Endodermal cell (in vitro differentiated cells): ENCODE measurements around the gene FADD. TPM values are rescaled to one million over a fixed set of nuclear protein-coding genes. Genes with fewer than 3 reads are reported as not detected.

Experiments used
- DNase-seq: peaks from one replicate; pipeline ENCODE4 v3.0.0-alpha.2; 2017
- H3K27ac ChIP-seq: 2 replicates; pipeline ENCODE4 v1.5.1; 2013; ENCODE audit warnings: mild to moderate bottlenecking, low read depth, low read length, moderate library complexity
- H3K27me3 ChIP-seq: 2 replicates; pipeline ENCODE4 v1.6.1; 2013; ENCODE audit warnings: mild to moderate bottlenecking, low read length, moderate library complexity; ENCODE audit not compliant: insufficient read depth, control insufficient read depth, poor library complexity, severe bottlenecking
- H3K36me3 ChIP-seq: 2 replicates; pipeline ENCODE4 v1.7.0; 2013; ENCODE audit warnings: mild to moderate bottlenecking, low read length, moderate library complexity; ENCODE audit not compliant: control insufficient read depth, insufficient read depth
- H3K4me1 ChIP-seq: one replicate; pipeline ENCODE4 v1.7.0; 2013; ENCODE audit warnings: low read length; ENCODE audit not compliant: control insufficient read depth, insufficient read depth
- H3K4me3 ChIP-seq: 2 replicates; pipeline ENCODE4 v1.5.1; 2013; ENCODE audit warnings: mild to moderate bottlenecking, low read length, moderate library complexity
- H3K9ac ChIP-seq: 2 replicates; pipeline ENCODE4 v1.6.1; 2013; ENCODE audit warnings: mild to moderate bottlenecking, low read length, moderate library complexity; ENCODE audit not compliant: poor library complexity, severe bottlenecking; ENCODE audit errors: extremely low read depth
- H3K9me3 ChIP-seq: 2 replicates; pipeline ENCODE4 v1.6.1; 2013; ENCODE audit warnings: mild to moderate bottlenecking, low read length, moderate library complexity; ENCODE audit not compliant: control insufficient read depth
- H3K27ac Mint-ChIP-seq: 2 replicates; pipeline ENCODE4 v1.8.0; 2020; ENCODE audit warnings: mixed read lengths
- H3K27me3 Mint-ChIP-seq: 2 replicates; pipeline ENCODE4 v1.8.0; 2021; ENCODE audit warnings: mild to moderate bottlenecking, mixed read lengths; ENCODE audit not compliant: insufficient read depth
- H3K36me3 Mint-ChIP-seq: 2 replicates; pipeline ENCODE4 v1.8.0; 2020; ENCODE audit warnings: low read depth, mixed read lengths
- H3K4me1 Mint-ChIP-seq: 2 replicates; pipeline ENCODE4 v1.8.0; 2020; ENCODE audit warnings: mixed read lengths
- H3K4me3 Mint-ChIP-seq: 2 replicates; pipeline ENCODE4 v1.8.0; 2020; ENCODE audit warnings: mild to moderate bottlenecking, moderate library complexity, mixed read lengths
- H3K9me3 Mint-ChIP-seq: 2 replicates; pipeline ENCODE4 v1.8.0; 2020; ENCODE audit warnings: mild to moderate bottlenecking, mixed read lengths
- CTCF ChIP-seq: fragments of 200-600 bp; sonication (generic); conservative IDR thresholded peaks from 2 replicates; pipeline ENCODE4 v1.5.0; 2021; ENCODE audit warnings: antibody characterized with exemption, mild to moderate bottlenecking
- WGBS, 2 experiments: methylation state at CpG; one replicate each; pipeline versions ENCODE4 v1.1.5 to v1.1.7; 2013; ENCODE audit warnings: missing lambda C conversion rate in 2 of 2, mixed read lengths in 1 of 2; ENCODE audit not compliant: insufficient coverage in 1 of 2, insufficient read length in 1 of 2; 5-methylcytosine and 5-hydroxymethylcytosine counted together
- total RNA-seq, 2 donors: library from RNA; stranded (reverse); fragmentation: NEBNext Ultra II Directional in 1 of 2; extraction: Animal tissue kit (Norgen Biotek cat#: 25700) in 1 of 2; gene quantifications; 2 replicates in 1 of 2; 3 replicates in 1 of 2; pipeline ENCODE4 v1.2.1, GENCODE V29; 2021

FADD gene
- total RNA-seq, 2 donors from 2014 or later, result 50.6 to 53.1 TPM

DNA sequence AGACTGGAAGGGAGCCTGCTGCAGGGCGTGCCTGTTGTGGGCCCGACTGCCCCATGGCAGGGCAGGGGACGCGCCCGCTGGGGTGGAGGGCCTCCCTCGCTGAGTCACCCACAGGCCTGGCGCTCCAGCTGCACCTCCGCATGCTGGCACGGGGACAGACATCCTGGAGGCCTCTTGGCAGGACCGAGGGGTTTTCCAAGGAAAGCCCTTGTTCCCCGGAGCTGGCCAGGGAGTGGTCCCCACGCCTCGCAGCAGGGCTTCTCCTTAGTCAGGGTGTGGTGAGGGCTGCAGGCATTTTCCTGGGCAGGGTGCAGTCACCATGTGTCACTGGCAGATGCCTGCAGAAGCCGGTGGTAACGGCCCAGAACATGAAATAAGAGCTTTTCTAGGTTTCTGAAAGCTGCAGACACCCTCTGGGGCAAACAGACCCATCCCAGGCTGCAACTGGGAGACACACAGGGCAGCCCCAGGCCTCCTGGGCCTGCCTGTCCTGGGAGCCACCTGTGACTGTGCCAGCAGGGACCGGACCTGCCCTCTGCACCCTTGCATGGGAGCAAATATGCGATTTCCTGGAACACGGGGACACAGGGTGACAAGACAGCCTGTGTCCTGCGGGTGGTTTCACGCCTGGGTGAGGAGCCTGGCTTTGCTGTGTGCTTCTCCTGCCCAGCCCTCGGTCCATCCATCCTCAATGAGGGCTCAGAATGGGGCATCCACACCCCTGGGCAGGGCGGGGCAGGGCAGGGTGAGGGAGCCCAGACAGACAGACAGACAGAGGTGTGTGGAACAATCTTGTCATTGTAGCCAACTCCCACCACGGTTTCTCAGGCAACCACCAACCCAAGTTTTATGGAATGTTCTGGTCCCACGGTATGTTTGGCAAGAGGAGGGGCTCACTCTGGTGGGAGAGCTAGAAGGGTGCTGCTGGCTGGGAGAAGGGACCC lies 43.2 kb upstream of the FADD start:
- Histone ChIP-seq H3K27ac (no peak overlapping the region), H3K9me3 (no peaks in the 10 kb centered on the region), H3K4me3 (no peak overlapping the region), H3K36me3 (no peaks in the 10 kb centered on the region), H3K9ac (no peak overlapping the region), H3K4me1 (no peaks in the 10 kb centered on the region), H3K27me3 (no peaks in the 10 kb centered on the region)
- no peaks in the 10 kb centered on the region for H3K9me3 Mint-ChIP-seq
- no peak overlapping the region for H3K4me3 Mint-ChIP-seq
- H3K27me3 Mint-ChIP-seq, result no peaks in the 10 kb centered on the region
- TF ChIP-seq CTCF, result no peak
- no peak overlapping the region for H3K27ac Mint-ChIP-seq
- 92 to 98% methylated on average over 16 to 24 of the region's 24 CpGs for WGBS, 2 experiments
- no peak for DNase-seq
- H3K4me1 Mint-ChIP-seq, result no peaks in the 10 kb centered on the region
- no peaks in the 10 kb centered on the region for H3K36me3 Mint-ChIP-seq

DNA sequence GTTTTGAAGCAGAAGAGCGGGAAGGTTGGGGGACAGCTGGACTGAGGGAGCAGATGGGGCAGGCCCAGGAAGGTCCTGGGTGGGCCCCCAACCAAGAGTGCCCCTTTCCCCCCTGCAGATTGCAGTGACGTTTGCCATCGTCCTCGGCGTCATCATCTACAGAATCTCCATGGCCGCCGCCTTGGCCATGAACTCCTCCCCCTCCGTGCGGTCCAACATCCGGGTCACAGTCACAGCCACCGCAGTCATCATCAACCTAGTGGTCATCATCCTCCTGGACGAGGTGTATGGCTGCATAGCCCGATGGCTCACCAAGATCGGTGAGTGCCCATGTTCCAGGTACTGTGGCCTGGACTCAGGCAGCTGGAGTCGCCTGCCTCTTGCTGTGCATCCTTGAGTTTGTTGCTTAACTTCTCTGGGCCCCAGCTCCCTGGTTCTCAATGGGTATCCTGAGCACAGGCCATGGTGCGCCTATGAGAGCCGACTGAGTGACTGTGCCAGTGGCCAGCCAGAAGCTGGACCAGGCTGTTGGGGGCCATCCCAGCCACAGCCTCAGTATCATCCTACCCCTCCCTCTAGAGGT lies 42.0 kb upstream of the FADD start:
- Histone ChIP-seq H3K27me3 (no peaks in the 10 kb centered on the region), H3K9me3 (no peaks in the 10 kb centered on the region), H3K4me3 (no peak overlapping the region), H3K4me1 (no peaks in the 10 kb centered on the region), H3K27ac (no peak overlapping the region), H3K9ac (no peak overlapping the region), H3K36me3 (no peaks in the 10 kb centered on the region)
- Mint-ChIP-seq H3K36me3 (no peaks in the 10 kb centered on the region), H3K27ac (no peak overlapping the region), H3K4me1 (no peaks in the 10 kb centered on the region), H3K27me3 (no peaks in the 10 kb centered on the region), H3K9me3 (no peaks in the 10 kb centered on the region), H3K4me3 (no peak overlapping the region)
- 92 to 93% methylated on average over 11 to 17 of the region's 17 CpGs for WGBS, 2 experiments
- no peak for DNase-seq
- TF ChIP-seq CTCF, result no peak

GRCh38 chr11:70164705-70165104 lies 38.4 kb upstream of the FADD start:
- Histone ChIP-seq H3K27ac (no peak overlapping the region), H3K9me3 (no peaks in the 10 kb centered on the region), H3K4me1 (no peaks in the 10 kb centered on the region), H3K27me3 (no peaks in the 10 kb centered on the region), H3K4me3 (no peak overlapping the region), H3K36me3 (no peaks in the 10 kb centered on the region), H3K9ac (no peak overlapping the region)
- no peak for DNase-seq
- WGBS, 2 experiments, result 89 to 93% methylated on average over 4 to 10 of the region's 10 CpGs
- H3K36me3 Mint-ChIP-seq, result no peaks in the 10 kb centered on the region
- TF ChIP-seq CTCF, result no peak
- no peaks in the 10 kb centered on the region for H3K4me1 Mint-ChIP-seq
- H3K27me3 Mint-ChIP-seq, result no peaks in the 10 kb centered on the region
- H3K4me3 Mint-ChIP-seq, result no peak overlapping the region
- no peaks in the 10 kb centered on the region for H3K9me3 Mint-ChIP-seq
- no peak overlapping the region for H3K27ac Mint-ChIP-seq
